ENCODE data around the gene NCBP2L. TPM values are rescaled to one million over a fixed set of nuclear protein-coding genes. Genes with fewer than 3 reads are reported as not detected.

Gene NCBP2L
- total RNA-seq, 1 experiment from 2014 or later, result not detected

DNA sequence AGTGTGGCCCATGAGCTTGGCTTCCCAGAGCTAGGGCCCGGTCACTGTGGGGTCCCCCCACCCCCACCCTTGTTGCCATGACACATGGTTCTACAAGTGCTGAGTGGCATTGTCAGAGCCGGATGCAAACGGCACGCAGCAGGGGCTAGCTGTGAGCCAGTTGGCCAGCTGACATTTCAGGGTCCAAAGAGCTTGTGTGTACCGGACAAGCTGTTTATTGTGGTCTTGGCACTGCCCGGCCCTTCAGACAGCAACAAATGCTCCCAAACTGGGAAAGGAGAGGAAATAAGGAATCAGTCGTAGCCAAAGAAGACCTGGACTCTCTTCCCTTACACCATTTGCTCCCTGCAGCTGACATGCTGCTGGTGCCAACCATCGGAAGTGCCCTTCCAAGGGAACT, 38.8 kb upstream of the NCBP2L start:
- H3K36me3 Mint-ChIP-seq (ENCODE audit: insufficient read depth, unreplicated experiment), result peaks cover 13% of the 10 kb centered on the region
- TF ChIP-seq, protein P1, sequence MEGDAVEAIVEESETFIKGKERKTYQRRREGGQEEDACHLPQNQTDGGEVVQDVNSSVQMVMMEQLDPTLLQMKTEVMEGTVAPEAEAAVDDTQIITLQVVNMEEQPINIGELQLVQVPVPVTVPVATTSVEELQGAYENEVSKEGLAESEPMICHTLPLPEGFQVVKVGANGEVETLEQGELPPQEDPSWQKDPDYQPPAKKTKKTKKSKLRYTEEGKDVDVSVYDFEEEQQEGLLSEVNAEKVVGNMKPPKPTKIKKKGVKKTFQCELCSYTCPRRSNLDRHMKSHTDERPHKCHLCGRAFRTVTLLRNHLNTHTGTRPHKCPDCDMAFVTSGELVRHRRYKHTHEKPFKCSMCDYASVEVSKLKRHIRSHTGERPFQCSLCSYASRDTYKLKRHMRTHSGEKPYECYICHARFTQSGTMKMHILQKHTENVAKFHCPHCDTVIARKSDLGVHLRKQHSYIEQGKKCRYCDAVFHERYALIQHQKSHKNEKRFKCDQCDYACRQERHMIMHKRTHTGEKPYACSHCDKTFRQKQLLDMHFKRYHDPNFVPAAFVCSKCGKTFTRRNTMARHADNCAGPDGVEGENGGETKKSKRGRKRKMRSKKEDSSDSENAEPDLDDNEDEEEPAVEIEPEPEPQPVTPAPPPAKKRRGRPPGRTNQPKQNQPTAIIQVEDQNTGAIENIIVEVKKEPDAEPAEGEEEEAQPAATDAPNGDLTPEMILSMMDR (IDR thresholded peaks at IDR 0.05; ENCODE audit: unreplicated experiment), result no peak
- intact Hi-C loops (cut with micrococcal nuclease), result no loop called here
- no peaks in the 10 kb centered on the region for H3K9me3 Mint-ChIP-seq (ENCODE audit: unreplicated experiment)
- peaks cover 71% of the 10 kb centered on the region for H3K27me3 Mint-ChIP-seq (ENCODE audit: insufficient read depth, unreplicated experiment)
- CTCF ChIA-PET, result interaction anchor here (0.8 to 1.8 kb wide), 5 partner anchors 10 to 38 kb away, joined by 3 to 14 read pairs (median 3); partner anchors contain the start of gene NCBP2L
- no peak overlapping the region for H3K4me3 Mint-ChIP-seq (ENCODE audit: unreplicated experiment)
- peaks cover 32% of the 10 kb centered on the region for H3K4me1 Mint-ChIP-seq (ENCODE audit: insufficient read depth, unreplicated experiment)
- POLR2A ChIA-PET, result interaction anchor here (0.7 to 7.6 kb wide), 4 partner anchors 10 to 63 kb away, joined by 3 to 83 read pairs (median 39); no protein-coding TSS in a partner anchor
- H3K27ac Mint-ChIP-seq (ENCODE audit: low read depth, unreplicated experiment), result no peak overlapping the region
- no peak for DNase-seq (ENCODE audit: unreplicated experiment)
- no TSS peak for BruUV-seq (replicated peaks)

- H3K36me3 Mint-ChIP-seq (ENCODE audit: insufficient read depth, unreplicated experiment), result peaks cover 13% of the 10 kb centered on the region
- CTCF ChIA-PET, result interaction anchor here (1.1 to 1.6 kb wide), 4 partner anchors 8 to 38 kb away, joined by 3 to 7 read pairs (median 4); partner anchors contain the start of gene NCBP2L
- intact Hi-C loops (cut with micrococcal nuclease), result no loop called here
- no peak overlapping the region for H3K4me3 Mint-ChIP-seq (ENCODE audit: unreplicated experiment)
- H3K9me3 Mint-ChIP-seq (ENCODE audit: unreplicated experiment), result no peaks in the 10 kb centered on the region
- BruUV-seq (replicated peaks), result no TSS peak
- H3K4me1 Mint-ChIP-seq (ENCODE audit: insufficient read depth, unreplicated experiment), result peaks cover 32% of the 10 kb centered on the region
- no peak for DNase-seq (ENCODE audit: unreplicated experiment)
- TF ChIP-seq, protein P1 (IDR thresholded peaks at IDR 0.05; ENCODE audit: unreplicated experiment), result no peak
- H3K27me3 Mint-ChIP-seq (ENCODE audit: insufficient read depth, unreplicated experiment), result peaks cover 64% of the 10 kb centered on the region
- POLR2A ChIA-PET, result interaction anchor here (1.1 to 7.6 kb wide), 7 partner anchors 9 to 64 kb away, joined by 3 to 83 read pairs (median 32); partner anchors contain the start of genes NCBP2L and TSC22D3
- peak overlapping the region; percentile 76 for H3K27ac Mint-ChIP-seq (ENCODE audit: low read depth, unreplicated experiment)
These were observed 38.0 kb upstream of the NCBP2L start for GRCh38 chrX:107739541-107739940.

DNA sequence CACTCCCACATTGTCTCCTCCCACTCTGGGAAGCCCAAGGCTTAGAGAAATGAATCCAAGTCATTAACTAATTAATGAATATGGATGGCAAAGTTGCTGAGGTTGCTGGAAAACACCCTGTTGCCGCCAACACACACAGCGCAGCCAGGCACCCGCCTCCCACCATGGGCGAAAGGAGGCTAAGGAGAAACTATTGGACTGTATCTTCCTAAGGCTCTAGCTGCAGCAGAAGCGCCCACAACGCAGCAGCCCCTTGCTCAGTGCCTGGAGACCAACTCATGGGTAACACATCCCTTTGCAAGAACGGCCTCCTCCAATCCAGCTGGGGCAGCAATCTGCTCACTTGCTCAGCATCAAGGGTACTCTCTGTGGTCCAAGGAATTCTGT, 36.1 kb upstream of the NCBP2L start:
- DNase-seq (ENCODE audit: unreplicated experiment), result no peak
- H3K4me3 Mint-ChIP-seq (ENCODE audit: unreplicated experiment), result no peak overlapping the region
- ChIA-PET POLR2A (interaction anchor here (0.9 to 7.6 kb wide), 9 partner anchors 11 to 85 kb away, joined by 3 to 83 read pairs (median 22); partner anchors contain the start of genes MID2, NCBP2L and TSC22D3), CTCF (interaction anchor here (0.6 to 1.1 kb wide), 6 partner anchors 9 to 747 kb away, joined by 3 to 4 read pairs (median 3); no protein-coding TSS in a partner anchor)
- peaks cover 54% of the 10 kb centered on the region for H3K27me3 Mint-ChIP-seq (ENCODE audit: insufficient read depth, unreplicated experiment)
- peaks cover 37% of the 10 kb centered on the region for H3K4me1 Mint-ChIP-seq (ENCODE audit: insufficient read depth, unreplicated experiment)
- no peaks in the 10 kb centered on the region for H3K9me3 Mint-ChIP-seq (ENCODE audit: unreplicated experiment)
- no TSS peak for BruUV-seq (replicated peaks)
- TF ChIP-seq, protein P1 (IDR thresholded peaks at IDR 0.05; ENCODE audit: unreplicated experiment), result no peak
- peaks cover 15% of the 10 kb centered on the region for H3K36me3 Mint-ChIP-seq (ENCODE audit: insufficient read depth, unreplicated experiment)
- intact Hi-C loops (cut with micrococcal nuclease), result loop anchor here (1.0 to 2.0 kb wide), 2 partner anchors 23 to 69 kb away; no protein-coding TSS in a partner anchor
- peak overlapping the region; percentile 93 for H3K27ac Mint-ChIP-seq (ENCODE audit: low read depth, unreplicated experiment)

DNA sequence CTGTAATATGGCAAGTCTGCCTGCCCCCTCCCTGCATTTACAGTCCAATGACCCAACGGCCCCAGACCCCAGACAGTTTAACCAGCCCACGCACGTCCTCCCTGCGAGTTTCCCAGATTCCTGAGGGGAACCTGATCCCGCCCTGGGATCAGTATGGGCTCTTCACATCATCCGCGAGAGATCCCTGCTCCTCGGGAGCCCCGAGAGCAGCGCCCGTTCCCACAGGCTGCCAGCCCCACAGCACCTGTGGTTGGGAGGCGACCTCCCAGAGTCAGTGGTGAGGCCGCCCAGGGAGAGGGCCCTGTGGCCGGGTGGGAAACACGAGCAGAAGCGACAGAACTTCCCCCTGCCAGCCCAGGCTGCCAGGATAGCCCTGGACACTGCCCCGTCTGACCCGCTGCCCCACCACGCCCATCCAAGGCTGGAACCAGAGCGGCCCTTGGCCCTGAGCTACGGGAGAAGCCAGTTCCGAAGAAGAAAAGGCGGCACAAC, 34.8 kb upstream of the NCBP2L start:
- Mint-ChIP-seq H3K9me3 (ENCODE audit: unreplicated experiment) (no peaks in the 10 kb centered on the region), H3K27ac (ENCODE audit: low read depth, unreplicated experiment) (peak overlapping the region; percentile 93), H3K36me3 (ENCODE audit: insufficient read depth, unreplicated experiment) (peaks cover 23% of the 10 kb centered on the region), H3K4me3 (ENCODE audit: unreplicated experiment) (peak overlapping the region; percentile 67), H3K27me3 (ENCODE audit: insufficient read depth, unreplicated experiment) (peaks cover 53% of the 10 kb centered on the region), H3K4me1 (ENCODE audit: insufficient read depth, unreplicated experiment) (peaks cover 40% of the 10 kb centered on the region)
- DNase-seq (ENCODE audit: unreplicated experiment), result no peak
- POLR2A ChIA-PET, result interaction anchor here (0.6 to 7.6 kb wide), 7 partner anchors 11 to 686 kb away, joined by 3 to 83 read pairs (median 32); partner anchors contain the start of genes NCBP2L and TSC22D3
- BruUV-seq (replicated peaks), result no TSS peak
- TF ChIP-seq, protein P1 (IDR thresholded peaks at IDR 0.05; ENCODE audit: unreplicated experiment), result no peak
- intact Hi-C loops (cut with micrococcal nuclease), result no loop called here
- CTCF ChIA-PET, result interaction anchor here (0.9 kb wide), 1 partner anchor 35 kb away, joined by 3 read pairs; the partner anchor contains the start of gene NCBP2L

Data from MCF 10A (cell line).